HepG2 (cell line): ENCODE results near the gene SAE1. TPM values are rescaled to one million over a fixed set of nuclear protein-coding genes. Genes with fewer than 3 reads are reported as not detected.

Experiments
- DPF2 ChIP-seq: sonication (generic); formaldehyde crosslinking; IDR thresholded peaks from 2 replicates; pipeline ENCODE4 v1.4.0; 2020; ENCODE audit warnings: mild to moderate bottlenecking, low read depth, missing genetic modification reagents, borderline replicate concordance
- HNRNPK ChIP-seq: fragments of 200-400 bp; formaldehyde crosslinking; IDR thresholded peaks from 2 replicates; pipeline ENCODE4 v1.6.1; 2018; ENCODE audit warnings: low read length, low read depth, moderate library complexity, mild to moderate bottlenecking; ENCODE audit not compliant: poor library complexity, severe bottlenecking
- HNRNPL ChIP-seq: fragments of 200-400 bp; formaldehyde crosslinking; IDR thresholded peaks from 2 replicates; pipeline ENCODE4 v1.6.1; 2017; ENCODE audit warnings: mild to moderate bottlenecking, low read depth, low read length
- IKZF1 ChIP-seq: fragments of 450-650 bp; IDR thresholded peaks from 2 replicates; pipeline ENCODE4 v1.7.1; 2016
- PITX1 ChIP-seq: sonication (generic); formaldehyde crosslinking; IDR thresholded peaks from 2 replicates; pipeline ENCODE4 v1.5.1; 2020; ENCODE audit warnings: mild to moderate bottlenecking, missing genetic modification reagents
- PRDM15 ChIP-seq: sonication (generic); formaldehyde crosslinking; IDR thresholded peaks from 2 replicates; pipeline ENCODE4 v1.4.0; 2020; ENCODE audit warnings: missing genetic modification reagents
- RAD21 ChIP-seq: fragments of 450-650 bp; formaldehyde crosslinking; IDR thresholded peaks from 2 replicates; pipeline ENCODE4 v1.5.0; 2020; ENCODE audit warnings: mild to moderate bottlenecking
- RERE ChIP-seq: IDR thresholded peaks from 2 replicates; pipeline ENCODE4 v1.6.1; 2016; ENCODE audit warnings: low read depth, missing genetic modification reagents, missing compliant biosample characterization
- TOE1 ChIP-seq: sonication (generic); formaldehyde crosslinking; IDR thresholded peaks from 2 replicates; pipeline ENCODE4 v1.4.0; 2020; ENCODE audit warnings: mild to moderate bottlenecking, missing genetic modification reagents
- ZKSCAN8 ChIP-seq: IDR thresholded peaks from 2 replicates; pipeline ENCODE4 v1.6.1; 2016; ENCODE audit warnings: borderline replicate concordance, missing genetic modification reagents, missing compliant biosample characterization
- ZNF275 ChIP-seq: sonication (generic); formaldehyde crosslinking; IDR thresholded peaks from 2 replicates; pipeline ENCODE4 v1.8.0; 2022; ENCODE audit warnings: missing genetic modification reagents, mild to moderate bottlenecking, inconsistent platforms, borderline replicate concordance
- ZNF383 ChIP-seq: sonication (generic); formaldehyde crosslinking; IDR thresholded peaks from 2 replicates; pipeline ENCODE4 v1.4.0; 2020; ENCODE audit warnings: missing genetic modification reagents, mild to moderate bottlenecking, borderline replicate concordance
- ZNF574 ChIP-seq: sonication (generic); formaldehyde crosslinking; IDR thresholded peaks from 2 replicates; pipeline ENCODE4 v1.4.0; 2020; ENCODE audit warnings: missing genetic modification reagents
- ZNF598 ChIP-seq: sonication (generic); formaldehyde crosslinking; IDR thresholded peaks from 2 replicates; pipeline ENCODE4 v1.5.1; 2020; ENCODE audit warnings: mild to moderate bottlenecking, missing genetic modification reagents, borderline replicate concordance
- polyA plus RNA-seq, 8 experiments: library from polyadenylated mRNA; depleted of rRNA in 3 of 8; stranded (reverse) in 7 of 8; unstranded in 1 of 8; fragments of >200 nt; fragmentation: Illumina TruSeq in 4 of 8; extraction: Trizol in 4 of 8; gene quantifications; 2 replicates each; pipeline versions ENCODE4 v1.2.1 to v1.2.3, GENCODE V29; 2011 to 2016; ENCODE audit warnings: low read depth in 4 of 8, missing spikeins in 1 of 8, mixed read lengths in 1 of 8; ENCODE audit not compliant: insufficient read depth in 1 of 8
- total RNA-seq, 5 experiments: library from RNA; depleted of rRNA; stranded (reverse); fragments of >200 nt; fragmentation: Illumina TruSeq; extraction: Trizol; gene quantifications; 2 replicates each; pipeline ENCODE4 v1.2.3, GENCODE V29; 2016; ENCODE audit warnings: low read depth in 1 of 5

The SAE1 gene
- total and polyA plus RNA-seq, 2 of the 13 experiments (the other 11 are each of a cell fraction or from before 2014, with no cell fraction given): 87.6 to 197 TPM

- TF ChIP-seq HNRNPL: peak; percentile 89
- no peak for TF ChIP-seq RERE (CRISPR knock-in tag)
- 0 out of 2 replicates have a peak, but pooled peaks have one; percentile 17 for TF ChIP-seq ZNF598
- TF ChIP-seq RAD21 (CRISPR knock-in tag): peak; percentile 24; the same call in 1 of the 2 replicates
- TF ChIP-seq IKZF1: no peak
- TF ChIP-seq ZNF275: peak; percentile 42; the same call in 1 of the 2 replicates
- peak; percentile 23 for TF ChIP-seq DPF2 (CRISPR knock-in tag)
- no peak for TF ChIP-seq ZNF383 (CRISPR knock-in tag)
- TF ChIP-seq TOE1: no peak
- peak; percentile 88 for TF ChIP-seq HNRNPK
- TF ChIP-seq ZKSCAN8 (CRISPR knock-in tag): peak; percentile 82; the same call in 1 of the 2 replicates
- 0 out of 2 replicates have a peak, but pooled peaks have one; percentile 49 for TF ChIP-seq PITX1 (CRISPR knock-in tag)
- peak; percentile 28; the same call in 1 of the 2 replicates for TF ChIP-seq PRDM15 (CRISPR knock-in tag)
- TF ChIP-seq ZNF574 (CRISPR knock-in tag): peak; percentile 67; the same call in 1 of the 2 replicates
Measured at GRCh38 chr19:47112997-47113849, 17.4 kb upstream of the SAE1 start, which contains the start of gene ZC3H4 (continued).
